Esophagus muscularis mucosa (tissue), 2 donors: Measurements from ENCODE around the gene ALOX12B.

Experiments
- POLR2A ChIP-seq: fragments of 450-650 bp; IDR thresholded peaks from one replicate; pipeline ENCODE4 v1.6.1; 2017; ENCODE audit warnings: antibody characterized with exemption, moderate library complexity, mild to moderate bottlenecking, low read depth
- POLR2AphosphoS5 ChIP-seq, 2 donors: sonication (generic); formaldehyde crosslinking; IDR thresholded peaks; one replicate each; pipeline ENCODE4 v1.6.1; 2017; ENCODE audit warnings: antibody characterized with exemption in 2 of 2

DNA sequence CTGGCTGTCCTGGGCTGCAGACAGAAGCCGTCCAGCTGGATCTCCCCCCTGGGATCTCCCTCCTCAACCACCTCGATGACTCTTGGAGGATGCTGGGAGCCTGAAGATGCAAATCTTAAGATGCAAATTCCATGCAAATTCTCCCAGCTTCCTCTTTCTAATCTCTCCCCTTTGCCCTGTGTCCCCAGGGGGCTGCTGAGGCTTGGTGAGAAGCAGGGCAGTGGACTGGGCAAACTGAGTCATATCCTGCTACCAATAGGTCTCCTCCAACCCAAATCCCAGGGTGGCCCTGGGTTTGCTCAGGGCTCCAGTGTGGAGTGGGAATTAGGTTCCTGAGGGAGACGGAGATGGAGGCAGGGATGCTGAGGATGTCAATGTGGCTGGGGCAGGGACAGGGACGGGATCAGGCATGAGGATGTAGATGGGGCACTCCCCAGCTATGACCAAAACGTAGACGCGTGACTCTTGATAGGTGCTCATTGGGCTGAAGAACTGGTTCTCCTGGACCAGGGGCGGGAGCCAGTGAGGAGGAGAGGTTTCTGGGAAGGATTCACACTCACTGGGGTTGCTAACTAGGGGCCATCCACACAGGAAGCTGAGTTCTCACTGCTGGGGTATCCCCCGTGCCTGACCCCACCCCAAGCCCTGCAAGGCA lies 3.6 kb upstream of the ALOX12B start:
- TF ChIP-seq POLR2A (no peak), POLR2AphosphoS5 (IDR thresholded peaks at IDR 0.05) (no peak)
